Spinal cord (tissue), 10 donors: ENCODE measurements around the gene OBSCN. TPM values are rescaled to one million over a fixed set of nuclear protein-coding genes. Genes with fewer than 3 reads are reported as not detected.

ENCODE experiments used
- DNase-seq, 6 donors: peaks; one replicate each; pipeline versions ENCODE4 v3.0.0 to v3.0.0-alpha.2; 2013 to 2015; ENCODE audit warnings: low spot score in 6 of 6, low read depth in 4 of 6
- H3K27ac ChIP-seq: one replicate; pipeline ENCODE4 v1.5.1; 2013; ENCODE audit warnings: low read depth, low read length, control low read depth
- H3K27me3 ChIP-seq: one replicate; pipeline ENCODE4 v1.6.1; 2013; ENCODE audit warnings: low read length; ENCODE audit not compliant: control insufficient read depth, insufficient read depth
- H3K36me3 ChIP-seq: one replicate; pipeline ENCODE4 v1.6.1; 2013; ENCODE audit warnings: low read length; ENCODE audit not compliant: control insufficient read depth, insufficient read depth
- H3K4me1 ChIP-seq: one replicate; pipeline ENCODE4 v1.6.1; 2013; ENCODE audit warnings: low read length; ENCODE audit not compliant: control insufficient read depth, insufficient read depth
- H3K4me3 ChIP-seq: one replicate; pipeline ENCODE4 v1.5.1; 2013; ENCODE audit warnings: low read depth, low read length, control low read depth
- H3K9me3 ChIP-seq: one replicate; pipeline ENCODE4 v1.6.1; 2013; ENCODE audit warnings: low read length; ENCODE audit not compliant: control insufficient read depth, insufficient read depth
- WGBS: methylation state at CpG from one replicate; pipeline ENCODE4 v1.1.5; 2013; ENCODE audit warnings: missing lambda C conversion rate; ENCODE audit not compliant: insufficient coverage; 5-methylcytosine and 5-hydroxymethylcytosine counted together
- polyA plus RNA-seq, 2 donors: library from polyadenylated mRNA; unstranded; fragments of 120-200 nt; gene quantifications; one replicate each; pipeline ENCODE4 v1.2.1, GENCODE V29; 2013; ENCODE audit not compliant: insufficient read length in 2 of 2
- total RNA-seq, 2 donors: library from RNA; depleted of rRNA in 1 of 2; stranded (reverse); fragments of 120-200 nt in 1 of 2; fragments of >200 nt in 1 of 2; gene quantifications; one replicate each; pipeline versions ENCODE4 v1.2.3 to v1.2.4, GENCODE V29; 2013 to 2014
- donor health status: healthy.

OBSCN gene
- total and polyA plus RNA-seq, 4 donors = 13.5 to 27.2 (median 22.0) TPM

- DNase-seq = no peak
- 57% methylated on average over 8 of the region's 8 CpGs for WGBS
- Histone ChIP-seq H3K4me3 (peak overlapping the region; percentile 46), H3K4me1 (peaks cover 18% of the 10 kb centered on the region), H3K27me3 (peaks cover 5% of the 10 kb centered on the region), H3K9me3 (no peaks in the 10 kb centered on the region), H3K36me3 (peaks cover 69% of the 10 kb centered on the region), H3K27ac (no peak overlapping the region)
These were observed 67.3 kb downstream of the OBSCN start for GRCh38 chr1:228275179-228275429.

- peaks cover 74% of the 10 kb centered on the region for H3K36me3 ChIP-seq
- H3K4me3 ChIP-seq = peak overlapping the region; percentile 46
- H3K4me1 ChIP-seq = peaks cover 18% of the 10 kb centered on the region
- H3K9me3 ChIP-seq = no peaks in the 10 kb centered on the region
- 1% methylated on average over 62 of the region's 63 CpGs for WGBS
- H3K27me3 ChIP-seq = peaks cover 5% of the 10 kb centered on the region
- no peak overlapping the region for H3K27ac ChIP-seq
- peak; percentile 53 to 96 (median 65) for DNase-seq
These were observed 67.8 kb downstream of the OBSCN start for GRCh38 chr1:228275430-228276173.

GRCh38 chr1:228276174-228276831, 68.5 kb downstream of the OBSCN start:
- peaks cover 81% of the 10 kb centered on the region for H3K36me3 ChIP-seq
- peaks cover 5% of the 10 kb centered on the region for H3K27me3 ChIP-seq
- no peak overlapping the region for H3K27ac ChIP-seq
- H3K4me1 ChIP-seq = peaks cover 18% of the 10 kb centered on the region
- H3K4me3 ChIP-seq = peak overlapping the region; percentile 46
- 6% methylated on average over 46 of the region's 49 CpGs for WGBS
- no peaks in the 10 kb centered on the region for H3K9me3 ChIP-seq
- DNase-seq = peak in 2 of 6 donors; percentile 1 to 31

DNA sequence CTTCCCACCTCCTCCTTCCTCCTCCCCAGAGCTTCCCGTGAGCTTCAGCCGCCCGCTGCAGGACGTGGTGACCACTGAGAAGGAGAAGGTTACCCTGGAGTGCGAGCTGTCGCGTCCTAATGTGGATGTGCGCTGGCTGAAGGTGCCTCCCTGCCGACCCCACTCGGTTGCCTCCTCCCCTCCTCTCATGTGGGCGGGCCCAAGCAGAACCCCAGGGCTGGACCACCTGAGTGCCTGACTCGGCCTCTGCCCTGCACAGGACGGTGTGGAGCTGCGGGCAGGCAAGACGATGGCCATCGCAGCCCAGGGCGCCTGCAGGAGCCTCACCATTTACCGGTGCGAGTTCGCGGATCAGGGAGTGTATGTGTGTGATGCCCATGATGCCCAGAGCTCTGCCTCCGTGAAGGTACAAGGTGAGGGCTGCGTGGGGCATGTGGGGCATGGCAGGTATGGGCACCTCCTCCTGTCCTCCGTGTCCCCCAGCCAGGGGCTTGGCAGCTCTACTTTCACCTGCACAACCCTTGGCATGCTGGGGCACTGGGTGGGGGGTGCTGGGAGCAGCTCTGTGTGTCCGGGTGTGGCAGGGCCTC, 69.2 kb downstream of the OBSCN start:
- WGBS = 71% methylated on average over 23 of the region's 25 CpGs
- DNase-seq = no peak
- Histone ChIP-seq H3K4me3 (no peak overlapping the region), H3K27me3 (peaks cover 5% of the 10 kb centered on the region), H3K27ac (no peak overlapping the region), H3K9me3 (no peaks in the 10 kb centered on the region), H3K36me3 (peaks cover 85% of the 10 kb centered on the region), H3K4me1 (peaks cover 18% of the 10 kb centered on the region)

DNA sequence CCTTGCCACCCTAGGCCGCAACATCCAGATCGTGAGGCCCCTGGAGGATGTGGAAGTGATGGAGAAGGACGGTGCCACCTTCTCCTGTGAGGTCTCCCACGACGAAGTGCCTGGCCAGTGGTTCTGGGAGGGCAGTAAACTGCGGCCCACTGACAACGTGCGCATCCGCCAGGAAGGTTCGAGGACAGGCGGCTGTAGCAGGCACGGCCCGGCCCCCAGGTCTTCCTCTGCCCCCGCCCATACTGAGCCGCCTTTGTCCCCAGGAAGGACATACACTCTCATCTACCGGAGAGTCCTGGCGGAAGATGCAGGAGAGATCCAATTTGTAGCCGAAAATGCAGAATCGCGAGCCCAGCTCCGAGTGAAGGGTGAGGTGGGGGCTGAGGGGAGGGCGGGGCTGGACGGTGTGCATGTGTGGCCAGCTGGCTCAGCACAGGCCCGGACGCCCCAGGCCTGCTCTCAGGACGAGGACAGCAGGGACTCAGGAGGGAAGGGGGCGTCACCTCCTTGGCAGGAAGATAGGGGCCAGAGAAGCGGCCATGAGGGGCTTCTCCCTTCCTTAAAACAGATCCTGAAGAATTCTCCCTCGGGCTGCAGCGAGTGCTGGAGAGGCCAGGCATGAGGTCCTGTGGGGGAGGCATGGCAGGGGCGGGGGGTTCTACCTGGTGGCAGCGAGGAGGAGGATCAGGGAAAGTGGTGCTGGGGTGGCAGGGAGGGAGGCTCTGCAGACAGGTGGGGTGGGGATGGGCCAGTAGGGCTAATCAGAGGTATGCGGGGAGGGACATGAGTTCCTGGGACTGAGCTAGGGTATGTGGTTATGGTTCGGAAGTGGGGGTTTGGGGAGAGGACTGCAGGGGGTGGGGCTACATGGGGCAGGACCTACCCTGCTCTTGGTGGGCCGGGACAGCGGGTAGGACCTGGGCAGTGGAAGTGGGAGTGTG, 69.9 kb downstream of the OBSCN start:
- 91% methylated on average over 34 of the region's 36 CpGs for WGBS
- no peak for DNase-seq
- Histone ChIP-seq H3K27ac (no peak overlapping the region), H3K27me3 (peaks cover 5% of the 10 kb centered on the region), H3K9me3 (no peaks in the 10 kb centered on the region), H3K4me3 (no peak overlapping the region), H3K4me1 (peaks cover 18% of the 10 kb centered on the region), H3K36me3 (peaks cover 85% of the 10 kb centered on the region)

- no peak for DNase-seq
- Histone ChIP-seq H3K4me1 (peaks cover 18% of the 10 kb centered on the region), H3K36me3 (peaks cover 85% of the 10 kb centered on the region), H3K27me3 (peaks cover 5% of the 10 kb centered on the region), H3K9me3 (no peaks in the 10 kb centered on the region), H3K27ac (no peak overlapping the region), H3K4me3 (no peak overlapping the region)
- WGBS = 95% methylated on average over 21 of the region's 21 CpGs
These were observed 70.6 kb downstream of the OBSCN start for GRCh38 chr1:228278432-228278941.

DNA sequence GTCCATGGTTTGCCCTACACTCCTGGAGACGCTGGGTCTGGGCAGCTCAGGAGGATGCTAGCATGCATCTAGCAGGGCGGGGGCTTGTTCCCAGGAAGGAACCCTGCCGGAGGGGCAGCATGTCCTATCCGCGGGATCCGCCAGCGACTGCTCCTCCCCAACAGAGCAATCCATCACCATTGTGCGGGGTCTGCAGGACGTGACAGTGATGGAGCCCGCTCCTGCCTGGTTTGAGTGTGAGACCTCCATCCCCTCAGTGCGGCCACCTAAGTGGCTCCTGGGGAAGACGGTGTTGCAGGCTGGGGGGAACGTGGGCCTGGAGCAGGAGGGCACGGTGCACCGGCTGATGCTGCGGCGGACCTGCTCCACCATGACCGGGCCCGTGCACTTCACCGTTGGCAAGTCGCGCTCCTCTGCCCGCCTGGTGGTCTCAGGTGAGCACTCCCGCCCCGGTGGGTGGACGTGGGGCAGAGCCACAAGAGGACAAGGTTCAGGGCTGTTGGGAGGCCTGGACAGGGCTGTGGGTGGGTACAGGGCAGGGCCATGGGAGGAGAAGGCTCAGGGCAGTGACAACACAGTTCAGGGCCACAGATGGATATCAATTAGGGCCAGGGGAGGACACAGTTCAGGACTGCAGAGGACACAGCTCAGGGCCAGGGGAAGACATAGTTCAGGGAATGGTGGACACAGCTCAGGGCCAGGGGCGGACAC, 71.3 kb downstream of the OBSCN start:
- Histone ChIP-seq H3K4me1 (peaks cover 18% of the 10 kb centered on the region), H3K9me3 (no peaks in the 10 kb centered on the region), H3K27ac (no peak overlapping the region), H3K4me3 (no peak overlapping the region), H3K27me3 (peaks cover 5% of the 10 kb centered on the region), H3K36me3 (peaks cover 82% of the 10 kb centered on the region)
- DNase-seq = no peak
- 90% methylated on average over 24 of the region's 27 CpGs for WGBS

- H3K4me1 ChIP-seq = peaks cover 18% of the 10 kb centered on the region
- no peak overlapping the region for H3K27ac ChIP-seq
- H3K36me3 ChIP-seq = peaks cover 77% of the 10 kb centered on the region
- H3K27me3 ChIP-seq = peaks cover 5% of the 10 kb centered on the region
- no peak overlapping the region for H3K4me3 ChIP-seq
- WGBS = 88% methylated on average over 12 of the region's 12 CpGs
- no peaks in the 10 kb centered on the region for H3K9me3 ChIP-seq
- DNase-seq = no peak
These were observed 71.9 kb downstream of the OBSCN start for GRCh38 chr1:228279722-228280105.
